ENCODE results near the gene MCL1.

DNA sequence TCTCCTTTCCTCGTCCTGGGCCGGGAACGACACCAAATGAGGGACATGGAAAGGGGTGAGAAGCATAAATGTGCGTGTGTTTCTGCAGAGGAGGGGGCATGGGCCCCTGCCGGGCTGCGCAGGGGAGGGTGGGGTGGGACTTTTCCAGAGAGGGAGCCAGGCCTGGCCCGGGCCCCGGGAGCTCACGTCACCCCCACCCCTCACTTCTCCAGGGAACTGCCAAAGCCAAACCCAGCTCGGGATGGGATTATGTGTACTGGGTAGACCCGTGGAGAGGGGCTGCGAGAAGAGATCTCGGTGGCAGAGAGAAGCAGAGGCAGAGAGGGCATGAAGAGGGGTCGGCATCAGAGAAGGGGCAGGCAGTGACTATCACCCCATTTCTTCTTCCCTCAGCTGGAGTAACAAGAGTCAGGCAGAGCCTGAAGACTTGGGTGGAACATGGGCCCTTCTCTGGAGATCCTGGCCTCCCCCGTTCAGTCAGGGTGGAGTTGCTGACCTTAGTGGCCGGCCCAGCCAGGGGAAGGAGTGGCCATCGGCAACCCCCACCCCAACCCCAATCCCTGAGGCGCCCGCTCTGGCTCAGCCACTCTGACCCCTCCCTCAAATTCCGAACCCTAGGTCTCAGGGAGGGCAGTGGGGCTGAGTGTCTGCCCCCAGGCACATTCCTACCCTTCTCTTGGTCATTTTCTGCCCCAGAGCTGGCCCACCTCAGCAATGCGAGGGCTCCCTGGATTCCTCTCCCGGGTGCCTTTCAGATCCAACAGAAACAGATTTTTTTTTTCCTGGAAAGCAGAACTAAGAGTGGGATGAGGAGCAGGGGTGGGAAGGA, 29.0 kb downstream of the MCL1 start:
- TF ChIP-seq, protein P1, sequence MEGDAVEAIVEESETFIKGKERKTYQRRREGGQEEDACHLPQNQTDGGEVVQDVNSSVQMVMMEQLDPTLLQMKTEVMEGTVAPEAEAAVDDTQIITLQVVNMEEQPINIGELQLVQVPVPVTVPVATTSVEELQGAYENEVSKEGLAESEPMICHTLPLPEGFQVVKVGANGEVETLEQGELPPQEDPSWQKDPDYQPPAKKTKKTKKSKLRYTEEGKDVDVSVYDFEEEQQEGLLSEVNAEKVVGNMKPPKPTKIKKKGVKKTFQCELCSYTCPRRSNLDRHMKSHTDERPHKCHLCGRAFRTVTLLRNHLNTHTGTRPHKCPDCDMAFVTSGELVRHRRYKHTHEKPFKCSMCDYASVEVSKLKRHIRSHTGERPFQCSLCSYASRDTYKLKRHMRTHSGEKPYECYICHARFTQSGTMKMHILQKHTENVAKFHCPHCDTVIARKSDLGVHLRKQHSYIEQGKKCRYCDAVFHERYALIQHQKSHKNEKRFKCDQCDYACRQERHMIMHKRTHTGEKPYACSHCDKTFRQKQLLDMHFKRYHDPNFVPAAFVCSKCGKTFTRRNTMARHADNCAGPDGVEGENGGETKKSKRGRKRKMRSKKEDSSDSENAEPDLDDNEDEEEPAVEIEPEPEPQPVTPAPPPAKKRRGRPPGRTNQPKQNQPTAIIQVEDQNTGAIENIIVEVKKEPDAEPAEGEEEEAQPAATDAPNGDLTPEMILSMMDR (tag by site-specific recombination; IDR thresholded peaks at IDR 0.05): no peak
- no peak for TF ChIP-seq ZBTB20 (tag by site-specific recombination; IDR thresholded peaks at IDR 0.05)
- TF ChIP-seq ZNF335 (tag by site-specific recombination; conservative IDR thresholded peaks at IDR 0.05): no peak
- TF ChIP-seq, protein P2, sequence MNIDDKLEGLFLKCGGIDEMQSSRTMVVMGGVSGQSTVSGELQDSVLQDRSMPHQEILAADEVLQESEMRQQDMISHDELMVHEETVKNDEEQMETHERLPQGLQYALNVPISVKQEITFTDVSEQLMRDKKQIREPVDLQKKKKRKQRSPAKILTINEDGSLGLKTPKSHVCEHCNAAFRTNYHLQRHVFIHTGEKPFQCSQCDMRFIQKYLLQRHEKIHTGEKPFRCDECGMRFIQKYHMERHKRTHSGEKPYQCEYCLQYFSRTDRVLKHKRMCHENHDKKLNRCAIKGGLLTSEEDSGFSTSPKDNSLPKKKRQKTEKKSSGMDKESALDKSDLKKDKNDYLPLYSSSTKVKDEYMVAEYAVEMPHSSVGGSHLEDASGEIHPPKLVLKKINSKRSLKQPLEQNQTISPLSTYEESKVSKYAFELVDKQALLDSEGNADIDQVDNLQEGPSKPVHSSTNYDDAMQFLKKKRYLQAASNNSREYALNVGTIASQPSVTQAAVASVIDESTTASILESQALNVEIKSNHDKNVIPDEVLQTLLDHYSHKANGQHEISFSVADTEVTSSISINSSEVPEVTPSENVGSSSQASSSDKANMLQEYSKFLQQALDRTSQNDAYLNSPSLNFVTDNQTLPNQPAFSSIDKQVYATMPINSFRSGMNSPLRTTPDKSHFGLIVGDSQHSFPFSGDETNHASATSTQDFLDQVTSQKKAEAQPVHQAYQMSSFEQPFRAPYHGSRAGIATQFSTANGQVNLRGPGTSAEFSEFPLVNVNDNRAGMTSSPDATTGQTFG (tag by site-specific recombination; IDR thresholded peaks at IDR 0.05; ENCODE audit: borderline replicate concordance): no peak
- TF ChIP-seq, protein P3, sequence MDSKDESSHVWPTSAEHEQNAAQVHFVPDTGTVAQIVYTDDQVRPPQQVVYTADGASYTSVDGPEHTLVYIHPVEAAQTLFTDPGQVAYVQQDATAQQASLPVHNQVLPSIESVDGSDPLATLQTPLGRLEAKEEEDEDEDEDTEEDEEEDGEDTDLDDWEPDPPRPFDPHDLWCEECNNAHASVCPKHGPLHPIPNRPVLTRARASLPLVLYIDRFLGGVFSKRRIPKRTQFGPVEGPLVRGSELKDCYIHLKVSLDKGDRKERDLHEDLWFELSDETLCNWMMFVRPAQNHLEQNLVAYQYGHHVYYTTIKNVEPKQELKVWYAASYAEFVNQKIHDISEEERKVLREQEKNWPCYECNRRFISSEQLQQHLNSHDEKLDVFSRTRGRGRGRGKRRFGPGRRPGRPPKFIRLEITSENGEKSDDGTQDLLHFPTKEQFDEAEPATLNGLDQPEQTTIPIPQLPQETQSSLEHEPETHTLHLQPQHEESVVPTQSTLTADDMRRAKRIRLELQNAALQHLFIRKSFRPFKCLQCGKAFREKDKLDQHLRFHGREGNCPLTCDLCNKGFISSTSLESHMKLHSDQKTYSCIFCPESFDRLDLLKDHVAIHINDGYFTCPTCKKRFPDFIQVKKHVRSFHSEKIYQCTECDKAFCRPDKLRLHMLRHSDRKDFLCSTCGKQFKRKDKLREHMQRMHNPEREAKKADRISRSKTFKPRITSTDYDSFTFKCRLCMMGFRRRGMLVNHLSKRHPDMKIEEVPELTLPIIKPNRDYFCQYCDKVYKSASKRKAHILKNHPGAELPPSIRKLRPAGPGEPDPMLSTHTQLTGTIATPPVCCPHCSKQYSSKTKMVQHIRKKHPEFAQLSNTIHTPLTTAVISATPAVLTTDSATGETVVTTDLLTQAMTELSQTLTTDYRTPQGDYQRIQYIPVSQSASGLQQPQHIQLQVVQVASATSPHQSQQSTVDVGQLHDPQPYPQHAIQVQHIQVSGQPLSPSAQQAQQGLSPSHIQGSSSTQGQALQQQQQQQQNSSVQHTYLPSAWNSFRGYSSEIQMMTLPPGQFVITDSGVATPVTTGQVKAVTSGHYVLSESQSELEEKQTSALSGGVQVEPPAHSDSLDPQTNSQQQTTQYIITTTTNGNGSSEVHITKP (tag by site-specific recombination; IDR thresholded peaks at IDR 0.05): no peak
- TF ChIP-seq ZNF558 (tag by site-specific recombination; IDR thresholded peaks at IDR 0.05): no peak
- TF ChIP-seq ZNF23 (tag by site-specific recombination; IDR thresholded peaks at IDR 0.05; ENCODE audit: borderline replicate concordance): no peak
- no peak for TF ChIP-seq RBAK (tag by site-specific recombination; IDR thresholded peaks at IDR 0.05)
- TF ChIP-seq BCL11A (tag by site-specific recombination; IDR thresholded peaks at IDR 0.05; ENCODE audit: low read depth): no peak
- TF ChIP-seq KLF16 (tag by site-specific recombination; IDR thresholded peaks at IDR 0.05): no peak
- no peak for TF ChIP-seq ZNF248 (tag by site-specific recombination; IDR thresholded peaks at IDR 0.05)
- TF ChIP-seq ZSCAN23 (tag by site-specific recombination; IDR thresholded peaks at IDR 0.05): no peak

Data from HEK293 (cell line).